HG03520 (cell line): Measurements from ENCODE around the gene MNT.

ENCODE experiments used
- ATAC-seq: cut with Tn5 transposase; IDR thresholded peaks from one replicate; pipeline ENCODE4 v1.9.1; 2021; ENCODE audit warnings: mild to moderate bottlenecking, moderate library complexity; ENCODE audit not compliant: unreplicated experiment

MNT gene

DNA sequence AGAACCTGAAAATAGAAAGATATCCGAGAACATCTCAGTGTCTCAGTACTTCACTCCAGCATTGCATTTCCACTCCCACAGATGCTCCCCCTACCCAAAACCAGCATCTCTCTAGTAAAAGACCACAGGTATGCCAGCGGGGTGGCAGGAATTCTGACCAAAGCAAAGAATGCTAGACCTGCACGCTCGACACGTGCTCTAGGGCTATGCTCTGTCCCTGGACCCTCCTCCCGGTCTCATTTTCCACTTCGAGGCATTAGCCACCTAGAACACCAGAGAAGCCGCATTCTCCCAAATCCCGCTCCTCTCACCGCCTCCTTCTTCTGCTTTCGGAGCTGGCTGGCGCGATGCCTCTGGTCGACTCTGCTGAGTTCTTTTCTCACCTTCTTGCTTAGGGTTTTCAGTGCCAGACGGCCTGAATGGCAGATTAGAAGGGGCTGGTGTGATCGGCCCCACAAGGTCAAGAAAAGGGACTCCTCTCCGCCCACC, 65.1 kb downstream of the MNT start:
- no peak for ATAC-seq
